ENCODE results near the gene AMD1. TPM values are rescaled to one million over a fixed set of nuclear protein-coding genes. Genes with fewer than 3 reads are reported as not detected.

Gene AMD1
- total and polyA plus RNA-seq, 2 experiments from 2014 or later, result 127 to 243 TPM

DNA sequence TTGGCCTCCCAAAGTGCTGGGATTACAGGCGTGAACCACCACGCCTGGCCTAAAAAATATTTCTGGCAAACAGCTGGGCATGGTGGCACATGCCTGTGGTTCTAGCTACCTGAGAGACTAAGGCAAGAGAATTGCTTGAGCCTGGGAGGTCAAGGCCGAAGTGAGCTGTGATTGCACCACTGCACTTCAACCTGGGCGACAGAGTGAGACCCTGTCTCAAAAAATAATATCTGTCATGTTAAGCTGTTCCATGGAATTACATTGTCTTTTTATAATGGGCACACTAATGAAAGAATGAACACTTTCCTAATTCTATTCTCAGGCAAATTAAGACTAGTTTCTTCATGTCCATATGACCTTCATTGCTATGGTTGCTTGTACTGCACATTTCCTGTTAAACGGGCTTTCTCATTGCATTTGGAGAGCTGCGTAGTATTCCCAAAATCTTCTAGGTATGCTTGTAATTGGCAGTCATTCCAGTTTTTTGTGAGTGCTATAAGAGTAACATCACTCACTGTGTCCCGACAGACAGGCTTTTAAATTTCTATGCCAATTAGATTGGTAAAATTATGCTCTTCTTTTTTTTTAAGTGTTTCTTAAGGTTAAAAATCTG is 12.1 kb downstream of the AMD1 start:
- DNase-seq (ENCODE audit: low spot score) (no peak), ATAC-seq (no peak)
- H3K27ac Mint-ChIP-seq, result no peak overlapping the region
- H3K4me3 ChIP-seq, result no peak overlapping the region
- H4K20me1 ChIP-seq (replicated peaks; ENCODE audit: insufficient read depth), result peaks cover 91% of the 10 kb centered on the region
- H3K9me2 ChIP-seq (ENCODE audit: insufficient read depth), result no peaks in the 10 kb centered on the region
- H3K4me3 Mint-ChIP-seq, result no peak overlapping the region
- H3K4me2 ChIP-seq, result 0 out of 2 replicates have a peak overlapping the region, but pooled peaks have one; percentile 0
- peaks cover 32% of the 10 kb centered on the region for H3K36me3 ChIP-seq (ENCODE audit: insufficient read depth)
- H3K27me3 Mint-ChIP-seq (ENCODE audit: insufficient read depth, low read depth, poor library complexity), result no peaks in the 10 kb centered on the region
- H3K9me3 Mint-ChIP-seq, result no peaks in the 10 kb centered on the region
- TF ChIP-seq EZH2phosphoT487 (IDR thresholded peaks at IDR 0.05; ENCODE audit: unreplicated experiment) (no peak), CREB1 (CRISPR knock-in tag; IDR thresholded peaks at IDR 0.05; ENCODE audit: low read depth) (no peak), STAT1 (IDR thresholded peaks at IDR 0.05; ENCODE audit: unreplicated experiment) (no peak)
- TF ChIP-seq, protein P1, sequence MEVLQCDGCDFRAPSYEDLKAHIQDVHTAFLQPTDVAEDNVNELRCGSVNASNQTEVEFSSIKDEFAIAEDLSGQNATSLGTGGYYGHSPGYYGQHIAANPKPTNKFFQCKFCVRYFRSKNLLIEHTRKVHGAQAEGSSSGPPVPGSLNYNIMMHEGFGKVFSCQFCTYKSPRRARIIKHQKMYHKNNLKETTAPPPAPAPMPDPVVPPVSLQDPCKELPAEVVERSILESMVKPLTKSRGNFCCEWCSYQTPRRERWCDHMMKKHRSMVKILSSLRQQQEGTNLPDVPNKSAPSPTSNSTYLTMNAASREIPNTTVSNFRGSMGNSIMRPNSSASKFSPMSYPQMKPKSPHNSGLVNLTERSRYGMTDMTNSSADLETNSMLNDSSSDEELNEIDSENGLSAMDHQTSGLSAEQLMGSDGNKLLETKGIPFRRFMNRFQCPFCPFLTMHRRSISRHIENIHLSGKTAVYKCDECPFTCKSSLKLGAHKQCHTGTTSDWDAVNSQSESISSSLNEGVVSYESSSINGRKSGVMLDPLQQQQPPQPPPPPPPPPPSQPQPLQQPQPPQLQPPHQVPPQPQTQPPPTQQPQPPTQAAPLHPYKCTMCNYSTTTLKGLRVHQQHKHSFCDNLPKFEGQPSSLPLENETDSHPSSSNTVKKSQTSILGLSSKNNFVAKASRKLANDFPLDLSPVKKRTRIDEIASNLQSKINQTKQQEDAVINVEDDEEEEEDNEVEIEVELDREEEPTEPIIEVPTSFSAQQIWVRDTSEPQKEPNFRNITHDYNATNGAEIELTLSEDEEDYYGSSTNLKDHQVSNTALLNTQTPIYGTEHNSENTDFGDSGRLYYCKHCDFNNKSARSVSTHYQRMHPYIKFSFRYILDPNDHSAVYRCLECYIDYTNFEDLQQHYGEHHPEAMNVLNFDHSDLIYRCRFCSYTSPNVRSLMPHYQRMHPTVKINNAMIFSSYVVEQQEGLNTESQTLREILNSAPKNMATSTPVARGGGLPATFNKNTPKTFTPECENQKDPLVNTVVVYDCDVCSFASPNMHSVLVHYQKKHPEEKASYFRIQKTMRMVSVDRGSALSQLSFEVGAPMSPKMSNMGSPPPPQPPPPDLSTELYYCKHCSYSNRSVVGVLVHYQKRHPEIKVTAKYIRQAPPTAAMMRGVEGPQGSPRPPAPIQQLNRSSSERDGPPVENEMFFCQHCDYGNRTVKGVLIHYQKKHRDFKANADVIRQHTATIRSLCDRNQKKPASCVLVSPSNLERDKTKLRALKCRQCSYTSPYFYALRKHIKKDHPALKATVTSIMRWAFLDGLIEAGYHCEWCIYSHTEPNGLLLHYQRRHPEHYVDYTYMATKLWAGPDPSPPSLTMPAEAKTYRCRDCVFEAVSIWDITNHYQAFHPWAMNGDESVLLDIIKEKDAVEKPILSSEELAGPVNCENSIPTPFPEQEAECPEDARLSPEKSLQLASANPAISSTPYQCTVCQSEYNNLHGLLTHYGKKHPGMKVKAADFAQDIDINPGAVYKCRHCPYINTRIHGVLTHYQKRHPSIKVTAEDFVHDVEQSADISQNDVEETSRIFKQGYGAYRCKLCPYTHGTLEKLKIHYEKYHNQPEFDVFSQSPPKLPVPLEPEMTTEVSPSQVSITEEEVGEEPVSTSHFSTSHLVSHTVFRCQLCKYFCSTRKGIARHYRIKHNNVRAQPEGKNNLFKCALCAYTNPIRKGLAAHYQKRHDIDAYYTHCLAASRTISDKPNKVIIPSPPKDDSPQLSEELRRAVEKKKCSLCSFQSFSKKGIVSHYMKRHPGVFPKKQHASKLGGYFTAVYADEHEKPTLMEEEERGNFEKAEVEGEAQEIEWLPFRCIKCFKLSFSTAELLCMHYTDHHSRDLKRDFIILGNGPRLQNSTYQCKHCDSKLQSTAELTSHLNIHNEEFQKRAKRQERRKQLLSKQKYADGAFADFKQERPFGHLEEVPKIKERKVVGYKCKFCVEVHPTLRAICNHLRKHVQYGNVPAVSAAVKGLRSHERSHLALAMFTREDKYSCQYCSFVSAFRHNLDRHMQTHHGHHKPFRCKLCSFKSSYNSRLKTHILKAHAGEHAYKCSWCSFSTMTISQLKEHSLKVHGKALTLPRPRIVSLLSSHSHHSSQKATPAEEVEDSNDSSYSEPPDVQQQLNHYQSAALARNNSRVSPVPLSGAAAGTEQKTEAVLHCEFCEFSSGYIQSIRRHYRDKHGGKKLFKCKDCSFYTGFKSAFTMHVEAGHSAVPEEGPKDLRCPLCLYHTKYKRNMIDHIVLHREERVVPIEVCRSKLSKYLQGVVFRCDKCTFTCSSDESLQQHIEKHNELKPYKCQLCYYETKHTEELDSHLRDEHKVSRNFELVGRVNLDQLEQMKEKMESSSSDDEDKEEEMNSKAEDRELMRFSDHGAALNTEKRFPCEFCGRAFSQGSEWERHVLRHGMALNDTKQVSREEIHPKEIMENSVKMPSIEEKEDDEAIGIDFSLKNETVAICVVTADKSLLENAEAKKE (CRISPR knock-in tag; IDR thresholded peaks at IDR 0.05), result no peak
- H3K79me2 ChIP-seq (replicated peaks; ENCODE audit: insufficient read depth), result peaks cover 100% of the 10 kb centered on the region
- H2AFZ ChIP-seq, result no peak overlapping the region
- 0 out of 2 replicates have a peak, but pooled peaks cover 4% of the 10 kb centered on the region for H3F3A ChIP-seq (replicated peaks; ENCODE audit: low read depth)
- H3K36me3 Mint-ChIP-seq (ENCODE audit: low read depth), result peaks cover 46% of the 10 kb centered on the region
- 0 out of 2 replicates have a peak overlapping the region, but pooled peaks have one; percentile 70 for H3K27ac ChIP-seq (ENCODE audit: low read depth)
- H3K27me3 ChIP-seq (ENCODE audit: insufficient read depth), result no peaks in the 10 kb centered on the region
- H3K4me1 ChIP-seq (ENCODE audit: insufficient read depth), result peaks cover 43% of the 10 kb centered on the region
- H3K4me1 Mint-ChIP-seq, result peaks cover 34% of the 10 kb centered on the region

DNA sequence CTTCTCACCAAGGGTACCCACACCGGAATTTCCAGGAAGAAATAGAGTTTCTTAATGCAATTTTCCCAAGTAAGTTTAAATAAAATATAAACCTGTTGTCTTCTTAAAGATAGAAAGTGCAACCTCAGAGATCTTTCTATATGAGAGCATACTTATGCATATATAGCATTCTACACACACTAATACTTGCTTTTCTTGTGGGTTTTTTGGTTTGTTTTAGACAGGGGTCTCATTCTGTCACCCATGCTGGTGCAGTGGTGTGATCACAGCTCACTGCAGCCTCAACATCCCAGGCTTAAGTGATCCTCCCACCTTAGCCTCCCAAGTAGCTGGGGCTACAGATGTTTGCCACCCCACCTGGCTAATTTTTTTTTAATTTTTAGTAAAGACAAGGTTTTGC is 15.7 kb downstream of the AMD1 start:
- Histone ChIP-seq H3K27ac (ENCODE audit: low read depth) (no peak overlapping the region), H3K27me3 (ENCODE audit: insufficient read depth) (no peaks in the 10 kb centered on the region), H2AFZ (no peak overlapping the region), H3K4me2 (no peak overlapping the region), H3F3A (replicated peaks; ENCODE audit: low read depth) (peaks cover 18% of the 10 kb centered on the region), H3K36me3 (ENCODE audit: insufficient read depth) (peaks cover 69% of the 10 kb centered on the region), H3K4me1 (ENCODE audit: insufficient read depth) (peaks cover 12% of the 10 kb centered on the region), H3K79me2 (replicated peaks; ENCODE audit: insufficient read depth) (peaks cover 91% of the 10 kb centered on the region), H3K9me2 (ENCODE audit: insufficient read depth) (no peaks in the 10 kb centered on the region), H4K20me1 (replicated peaks; ENCODE audit: insufficient read depth) (peaks cover 73% of the 10 kb centered on the region), H3K4me3 (no peak overlapping the region)
- H3K4me1 Mint-ChIP-seq, result peaks cover 9% of the 10 kb centered on the region
- H3K4me3 Mint-ChIP-seq, result no peak overlapping the region
- ATAC-seq, result no peak
- TF ChIP-seq ZNF114 (CRISPR knock-in tag; IDR thresholded peaks at IDR 0.05) (no peak), EZH2phosphoT487 (IDR thresholded peaks at IDR 0.05; ENCODE audit: unreplicated experiment) (no peak)
- DNase-seq (ENCODE audit: low spot score), result no peak
- no peaks in the 10 kb centered on the region for H3K9me3 Mint-ChIP-seq
- H3K36me3 Mint-ChIP-seq (ENCODE audit: low read depth), result peaks cover 68% of the 10 kb centered on the region
- H3K27ac Mint-ChIP-seq, result no peak overlapping the region
- H3K27me3 Mint-ChIP-seq (ENCODE audit: insufficient read depth, low read depth, poor library complexity), result no peaks in the 10 kb centered on the region

Measured in GM23338 (cell line).